ENCODE measurements around the gene ADSS1. TPM values are rescaled to one million over a fixed set of nuclear protein-coding genes. Genes with fewer than 3 reads are reported as not detected.

Gene ADSS1
- total RNA-seq, 1 donor from 2014 or later = 5.1 TPM

GRCh38 chr14:104734601-104734990, 10.6 kb downstream of the ADSS1 start:
- intact Hi-C loops (cut with DNase I) = no loop called here
- H3K27me3 ChIP-seq (ENCODE audit: low read depth) = no peaks in the 10 kb centered on the region
- TF ChIP-seq CTCF (IDR thresholded peaks at IDR 0.05) = no peak
- ATAC-seq (no peak), DNase-seq (no peak)
- H3K9me3 ChIP-seq = no peaks in the 10 kb centered on the region
- H3K4me3 ChIP-seq = no peak overlapping the region
- peaks cover 35% of the 10 kb centered on the region for H3K4me1 ChIP-seq
- H3K27ac ChIP-seq = peak overlapping the region; percentile 77
- H3K36me3 ChIP-seq = no peaks in the 10 kb centered on the region

DNA sequence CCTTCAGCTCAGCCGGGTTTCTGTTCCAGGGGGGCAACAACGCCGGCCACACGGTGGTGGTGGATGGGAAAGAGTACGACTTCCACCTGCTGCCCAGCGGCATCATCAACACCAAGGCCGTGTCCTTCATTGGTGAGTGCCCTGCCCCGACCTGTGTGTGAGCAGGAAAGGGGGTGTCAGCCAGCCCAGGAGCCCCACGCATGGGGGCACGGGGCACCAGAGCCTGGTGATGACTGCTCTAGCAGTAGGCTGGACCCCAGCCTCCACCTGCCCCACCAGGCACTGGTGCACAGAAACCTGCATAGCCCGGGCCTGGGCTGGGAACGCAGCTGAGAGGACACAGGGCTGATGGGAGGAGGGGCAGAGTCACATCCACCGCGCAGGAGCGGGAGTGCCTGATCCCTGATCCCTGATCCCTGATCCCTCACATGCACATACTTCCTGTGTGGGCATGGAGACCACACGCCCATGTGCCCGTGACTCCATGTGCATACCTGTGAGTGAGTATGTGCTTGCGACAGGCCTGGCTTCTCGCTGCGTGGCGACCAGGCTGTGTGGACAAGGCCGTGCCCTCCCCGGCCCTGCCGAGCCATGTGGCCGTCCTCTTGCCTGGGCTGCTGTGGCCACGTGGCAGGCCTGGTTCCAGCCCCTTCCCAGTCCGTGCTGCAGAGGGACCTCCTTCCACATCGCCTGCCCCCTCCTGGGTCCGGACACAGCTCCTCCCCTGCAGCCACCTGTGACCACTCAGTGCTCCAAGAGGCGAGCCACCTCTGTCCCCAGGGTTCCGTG, 11.2 kb downstream of the ADSS1 start:
- intact Hi-C loops (cut with DNase I) = no loop called here
- Histone ChIP-seq H3K27me3 (ENCODE audit: low read depth) (no peaks in the 10 kb centered on the region), H3K4me3 (no peak overlapping the region), H3K36me3 (no peaks in the 10 kb centered on the region), H3K4me1 (peaks cover 35% of the 10 kb centered on the region), H3K27ac (peak overlapping the region; percentile 77), H3K9me3 (no peaks in the 10 kb centered on the region)
- TF ChIP-seq CTCF (IDR thresholded peaks at IDR 0.05) = no peak
- DNase-seq (no peak), ATAC-seq (no peak)

DNA sequence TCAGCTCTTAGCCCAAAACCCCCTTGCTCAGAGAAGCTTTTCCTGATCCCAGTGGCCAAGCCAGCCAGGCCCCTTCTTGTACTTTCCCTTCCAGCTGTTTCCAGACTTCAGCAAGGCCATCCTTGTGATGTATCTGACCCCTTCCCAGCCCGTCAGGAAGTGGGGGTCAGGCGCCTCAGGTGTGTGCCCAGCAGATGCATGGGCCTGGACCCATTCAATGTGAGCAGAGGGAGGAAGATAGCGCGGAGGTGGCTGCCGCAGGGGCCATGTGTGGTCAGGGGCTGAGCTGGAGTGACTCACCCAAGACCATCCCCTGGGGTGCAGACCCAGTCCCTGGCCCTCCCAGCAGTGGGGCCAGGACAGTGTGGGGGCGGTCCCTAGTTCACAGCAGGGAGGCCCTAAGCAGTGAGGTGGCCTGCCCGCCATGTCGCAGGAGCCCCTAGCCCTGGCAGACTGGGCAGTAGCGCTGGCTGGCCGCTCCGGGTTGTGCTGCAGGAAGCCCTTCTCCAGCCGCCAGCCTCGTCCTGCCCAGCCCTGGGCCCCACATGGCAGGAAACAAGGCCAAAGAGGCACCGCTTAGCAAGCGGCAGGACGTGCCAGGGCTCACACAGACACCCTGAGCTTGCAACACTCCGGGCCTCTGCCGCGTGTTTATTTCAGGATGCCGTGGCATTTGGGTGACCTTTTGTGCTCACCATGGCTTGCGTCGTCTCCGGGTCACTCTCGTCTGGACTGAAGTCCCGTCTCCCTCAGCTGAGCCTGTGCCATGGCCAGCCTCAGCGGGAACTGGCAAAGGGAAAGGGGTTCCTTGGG, 12.0 kb downstream of the ADSS1 start:
- peak; percentile 89 for DNase-seq
- Histone ChIP-seq H3K4me3 (no peak overlapping the region), H3K27ac (peak overlapping the region; percentile 77), H3K36me3 (no peaks in the 10 kb centered on the region), H3K27me3 (ENCODE audit: low read depth) (no peaks in the 10 kb centered on the region), H3K4me1 (peaks cover 35% of the 10 kb centered on the region), H3K9me3 (no peaks in the 10 kb centered on the region)
- TF ChIP-seq CTCF (IDR thresholded peaks at IDR 0.05) = no peak
- intact Hi-C loops (cut with DNase I) = no loop called here
- peak; percentile 78 to 80 for ATAC-seq

DNA sequence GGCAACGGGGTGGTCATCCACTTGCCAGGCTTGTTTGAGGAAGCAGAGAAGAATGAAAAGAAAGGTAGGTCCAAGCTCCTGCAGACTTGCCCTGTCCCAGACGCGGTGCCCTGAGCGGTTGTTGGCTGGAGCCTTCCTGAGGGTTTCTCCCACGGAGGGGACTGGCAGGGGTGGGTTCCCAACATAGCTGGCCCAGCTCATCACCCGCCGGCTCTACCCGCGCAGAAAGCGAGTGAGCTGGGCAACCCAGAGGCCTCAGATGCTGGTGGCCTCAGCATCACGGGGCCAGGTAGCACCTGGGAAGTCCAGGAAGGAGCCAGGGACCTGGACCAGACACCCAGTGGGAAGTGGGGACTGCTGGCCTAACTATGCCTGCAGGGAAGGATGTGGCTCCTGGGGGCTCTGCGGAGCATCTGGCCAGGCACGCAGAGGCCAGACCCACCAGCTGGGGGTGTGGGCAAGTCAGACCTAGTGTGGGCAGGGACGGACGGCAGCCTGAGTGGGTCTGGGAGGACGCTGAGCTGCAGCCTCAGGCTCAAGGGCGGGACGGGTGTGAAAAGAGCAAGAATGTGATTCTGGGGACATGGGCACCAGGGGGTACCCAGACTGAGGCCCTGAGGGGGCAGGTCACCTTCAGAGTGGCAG, 14.5 kb downstream of the ADSS1 start:
- no peak for TF ChIP-seq CTCF (IDR thresholded peaks at IDR 0.05)
- Histone ChIP-seq H3K27ac (no peak overlapping the region), H3K36me3 (no peaks in the 10 kb centered on the region), H3K4me1 (peaks cover 24% of the 10 kb centered on the region), H3K9me3 (no peaks in the 10 kb centered on the region), H3K27me3 (ENCODE audit: low read depth) (no peaks in the 10 kb centered on the region), H3K4me3 (no peak overlapping the region)
- DNase-seq = no peak
- intact Hi-C loops (cut with DNase I) = no loop called here
- no peak for ATAC-seq

DNA sequence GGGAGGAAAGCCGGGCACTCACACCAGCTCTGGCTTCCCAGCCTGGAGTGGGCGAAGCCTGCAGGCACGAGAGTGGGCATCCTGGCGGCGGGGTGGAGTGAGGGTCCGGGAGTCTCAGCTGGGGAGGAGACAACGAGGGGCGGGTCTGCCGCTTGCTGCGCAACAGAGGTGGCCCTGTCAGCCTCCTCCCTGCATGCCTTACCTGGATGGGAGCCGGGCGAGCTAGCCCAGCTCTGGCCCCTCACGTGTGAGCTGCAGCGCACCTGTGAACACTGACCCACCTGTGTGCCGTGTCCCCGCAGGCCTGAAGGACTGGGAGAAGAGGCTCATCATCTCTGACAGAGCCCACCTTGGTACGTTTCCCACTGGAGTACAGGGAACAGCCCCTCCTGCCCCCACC, 15.0 kb downstream of the ADSS1 start:
- H3K9me3 ChIP-seq = no peaks in the 10 kb centered on the region
- H3K36me3 ChIP-seq = no peaks in the 10 kb centered on the region
- intact Hi-C loops (cut with DNase I) = no loop called here
- H3K4me1 ChIP-seq = peaks cover 24% of the 10 kb centered on the region
- TF ChIP-seq CTCF (IDR thresholded peaks at IDR 0.05) = no peak
- no peak overlapping the region for H3K27ac ChIP-seq
- H3K4me3 ChIP-seq = no peak overlapping the region
- no peak for DNase-seq
- no peaks in the 10 kb centered on the region for H3K27me3 ChIP-seq (ENCODE audit: low read depth)
- no peak for ATAC-seq

Data from lower lobe of right lung (tissue), 2 donors.